GM12892 (cell line): Measurements from ENCODE around the gene LIFR.

Source experiments
- POLR2A ChIP-seq: IDR thresholded peaks from 2 replicates; pipeline ENCODE4 v1.6.1; 2011; ENCODE audit warnings: low read depth, low read length, control low read depth
- TAF1 ChIP-seq: IDR thresholded peaks from 2 replicates; pipeline ENCODE4 v1.6.1; 2011; ENCODE audit warnings: low read depth, mild to moderate bottlenecking, control low read depth, low read length, borderline replicate concordance

- TF ChIP-seq POLR2A (no peak), TAF1 (no peak)
Observed at GRCh38 chr5:38547257-38547656, 9.2 kb downstream of the LIFR start.
